Uterus (tissue), 2 donors: ENCODE results near the gene ATP8B1.

Experiments used
- POLR2A ChIP-seq, 2 donors: fragments of 450-650 bp; IDR thresholded peaks; one replicate each; pipeline ENCODE4 v1.6.1; 2016; ENCODE audit warnings: antibody characterized with exemption in 2 of 2, mild to moderate bottlenecking in 1 of 2, moderate library complexity in 1 of 2
- TF ChIP-seq, protein P1 (sequence below), 4 experiments: fragments of 200-600 bp in 2 of 4; fragments of 450-650 bp in 2 of 4; sonication (generic) in 2 of 4; IDR thresholded peaks; one replicate each; pipeline ENCODE4 v1.5.1; 2016 to 2019; ENCODE audit warnings: antibody characterized with exemption in 4 of 4, mild to moderate bottlenecking in 2 of 4, moderate library complexity in 1 of 4

DNA sequence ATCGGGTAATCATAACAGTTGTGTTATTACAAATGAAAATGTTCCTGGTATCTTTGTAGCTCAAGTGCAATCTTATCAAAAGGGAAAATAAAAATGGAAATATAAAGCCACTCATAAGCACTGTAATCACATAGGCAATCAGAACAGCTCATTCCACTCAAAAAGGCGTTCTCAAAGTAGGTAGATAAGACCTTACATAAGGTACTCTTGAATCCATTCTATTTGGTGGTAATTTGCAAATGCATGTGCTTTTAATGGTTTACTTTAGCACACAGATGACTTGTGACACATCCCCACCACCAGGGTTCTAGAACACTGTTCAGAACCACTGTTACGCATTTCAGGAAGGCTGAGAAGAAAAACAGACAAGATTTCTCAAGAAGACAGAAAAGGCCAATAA is 94.8 kb downstream of the ATP8B1 start:
- TF ChIP-seq, protein P1, sequence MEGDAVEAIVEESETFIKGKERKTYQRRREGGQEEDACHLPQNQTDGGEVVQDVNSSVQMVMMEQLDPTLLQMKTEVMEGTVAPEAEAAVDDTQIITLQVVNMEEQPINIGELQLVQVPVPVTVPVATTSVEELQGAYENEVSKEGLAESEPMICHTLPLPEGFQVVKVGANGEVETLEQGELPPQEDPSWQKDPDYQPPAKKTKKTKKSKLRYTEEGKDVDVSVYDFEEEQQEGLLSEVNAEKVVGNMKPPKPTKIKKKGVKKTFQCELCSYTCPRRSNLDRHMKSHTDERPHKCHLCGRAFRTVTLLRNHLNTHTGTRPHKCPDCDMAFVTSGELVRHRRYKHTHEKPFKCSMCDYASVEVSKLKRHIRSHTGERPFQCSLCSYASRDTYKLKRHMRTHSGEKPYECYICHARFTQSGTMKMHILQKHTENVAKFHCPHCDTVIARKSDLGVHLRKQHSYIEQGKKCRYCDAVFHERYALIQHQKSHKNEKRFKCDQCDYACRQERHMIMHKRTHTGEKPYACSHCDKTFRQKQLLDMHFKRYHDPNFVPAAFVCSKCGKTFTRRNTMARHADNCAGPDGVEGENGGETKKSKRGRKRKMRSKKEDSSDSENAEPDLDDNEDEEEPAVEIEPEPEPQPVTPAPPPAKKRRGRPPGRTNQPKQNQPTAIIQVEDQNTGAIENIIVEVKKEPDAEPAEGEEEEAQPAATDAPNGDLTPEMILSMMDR (IDR thresholded peaks at IDR 0.05), result no peak
- no peak for TF ChIP-seq POLR2A (IDR thresholded peaks at IDR 0.05)
